VCaP (cell line): ENCODE results near the gene RGS14.
"Not testable (repeated sequence)": the region's sequence is repeated elsewhere in the genome, so short reads cannot be mapped to it uniquely, and the experiment has no call there.

Experiments used
- H3K27ac ChIP-seq: fragments of 450-650 bp; 2 replicates; pipeline ENCODE4 v1.5.1; 2017
- TF ChIP-seq, protein P1 (sequence below): fragments of 450-650 bp; conservative IDR thresholded peaks from 2 replicates; pipeline ENCODE4 v1.5.1; 2017; ENCODE audit warnings: mild to moderate bottlenecking, moderate library complexity

Gene RGS14

GRCh38 chr5:177404641-177405179 is 47.0 kb downstream of the RGS14 start:
- TF ChIP-seq, protein P1, sequence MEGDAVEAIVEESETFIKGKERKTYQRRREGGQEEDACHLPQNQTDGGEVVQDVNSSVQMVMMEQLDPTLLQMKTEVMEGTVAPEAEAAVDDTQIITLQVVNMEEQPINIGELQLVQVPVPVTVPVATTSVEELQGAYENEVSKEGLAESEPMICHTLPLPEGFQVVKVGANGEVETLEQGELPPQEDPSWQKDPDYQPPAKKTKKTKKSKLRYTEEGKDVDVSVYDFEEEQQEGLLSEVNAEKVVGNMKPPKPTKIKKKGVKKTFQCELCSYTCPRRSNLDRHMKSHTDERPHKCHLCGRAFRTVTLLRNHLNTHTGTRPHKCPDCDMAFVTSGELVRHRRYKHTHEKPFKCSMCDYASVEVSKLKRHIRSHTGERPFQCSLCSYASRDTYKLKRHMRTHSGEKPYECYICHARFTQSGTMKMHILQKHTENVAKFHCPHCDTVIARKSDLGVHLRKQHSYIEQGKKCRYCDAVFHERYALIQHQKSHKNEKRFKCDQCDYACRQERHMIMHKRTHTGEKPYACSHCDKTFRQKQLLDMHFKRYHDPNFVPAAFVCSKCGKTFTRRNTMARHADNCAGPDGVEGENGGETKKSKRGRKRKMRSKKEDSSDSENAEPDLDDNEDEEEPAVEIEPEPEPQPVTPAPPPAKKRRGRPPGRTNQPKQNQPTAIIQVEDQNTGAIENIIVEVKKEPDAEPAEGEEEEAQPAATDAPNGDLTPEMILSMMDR, result no peak
- H3K27ac ChIP-seq, result peak overlapping the region; percentile 99

- TF ChIP-seq, protein P1, result no peak
- peak overlapping the region; percentile 99 for H3K27ac ChIP-seq
These were observed 47.6 kb downstream of the RGS14 start for GRCh38 chr5:177405312-177405711.

DNA sequence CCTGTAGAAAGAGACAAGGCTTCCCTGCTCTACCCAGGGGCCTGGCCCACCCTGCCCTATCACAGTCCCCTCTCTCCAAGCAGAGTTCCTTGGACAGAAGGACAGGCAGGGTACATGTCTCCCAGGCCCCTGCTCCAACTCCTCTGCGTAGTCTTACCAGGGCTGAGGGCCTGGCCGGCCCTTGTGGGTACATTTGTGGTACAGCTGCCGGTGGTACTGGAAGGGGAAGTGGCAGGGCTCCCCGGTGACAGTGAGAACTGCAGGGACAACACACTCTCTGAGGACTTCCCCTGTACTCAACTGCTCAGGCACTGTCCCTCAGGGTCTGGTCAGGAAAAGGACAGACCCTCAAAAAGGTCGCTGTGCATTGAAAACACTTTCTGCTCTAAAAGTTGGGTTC is 48.1 kb downstream of the RGS14 start:
- H3K27ac ChIP-seq, result peak overlapping the region; percentile 99; the same call in 1 of the 2 replicates
- TF ChIP-seq, protein P1, result no peak

DNA sequence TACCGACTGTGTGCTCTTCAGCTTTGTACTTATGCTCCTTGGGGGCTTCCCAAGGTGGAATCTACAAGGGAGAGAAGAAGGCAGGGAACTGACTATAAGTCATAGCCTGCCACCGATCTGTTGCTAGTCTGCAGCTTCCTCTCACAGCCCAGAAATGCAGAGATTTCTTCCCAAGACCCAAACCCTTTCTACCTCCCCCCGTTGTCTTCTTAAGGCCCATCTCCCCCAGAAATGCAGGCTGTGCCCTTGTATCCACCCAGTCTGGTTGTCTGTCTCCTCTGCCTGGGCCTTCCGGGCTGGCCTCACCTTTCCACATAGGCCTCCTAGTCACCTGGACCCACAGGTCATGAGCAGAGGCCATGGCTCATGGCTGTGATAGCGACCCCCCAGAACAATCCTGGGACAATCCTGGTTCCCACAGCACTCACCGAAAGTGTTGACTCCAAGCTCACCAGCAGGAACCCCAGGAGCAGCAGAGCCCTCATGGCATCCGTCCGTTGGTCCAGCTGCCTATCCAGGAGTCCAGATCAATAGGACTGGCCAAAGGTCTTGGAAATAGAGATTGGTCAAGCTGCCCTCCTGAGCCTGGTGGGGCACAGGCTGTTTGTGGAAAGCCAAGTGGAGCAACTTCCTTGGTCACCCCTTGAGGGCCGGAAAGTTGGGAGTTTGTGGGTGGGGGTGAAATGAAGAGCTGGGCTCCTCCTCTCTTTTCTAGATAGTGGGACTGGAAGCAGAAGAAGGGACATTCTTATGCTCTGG is 51.5 kb downstream of the RGS14 start, which contains the start of gene F12:
F12 (minus strand) TSS at position 522 of the 759 bp plus-strand sequence; CDS start at position 485, 37 bp downstream.
- H3K27ac ChIP-seq, result no peak within 1 kb of the TSS
- TF ChIP-seq, protein P1, result no peak

DNA sequence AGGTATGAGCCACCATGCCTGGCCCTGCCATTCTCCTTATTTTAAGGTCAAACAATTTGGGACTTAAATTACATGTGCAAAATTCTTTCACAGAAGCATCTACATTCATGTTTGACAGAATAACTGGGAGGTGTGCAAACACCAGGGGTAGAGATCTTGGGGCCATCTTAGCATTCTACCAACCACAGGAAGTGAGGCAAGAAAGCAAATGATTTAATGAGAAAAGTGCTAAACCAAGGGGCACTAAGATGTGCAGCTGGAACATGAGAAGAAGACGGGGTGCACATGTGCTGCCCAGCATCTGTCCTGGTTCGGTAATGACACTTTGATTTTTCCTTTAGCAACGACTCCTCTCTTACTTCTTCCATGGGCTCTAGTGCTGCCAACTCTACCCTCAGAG is 52.9 kb downstream of the RGS14 start:
- H3K27ac ChIP-seq, result no peak overlapping the region
- TF ChIP-seq, protein P1, result no peak

DNA sequence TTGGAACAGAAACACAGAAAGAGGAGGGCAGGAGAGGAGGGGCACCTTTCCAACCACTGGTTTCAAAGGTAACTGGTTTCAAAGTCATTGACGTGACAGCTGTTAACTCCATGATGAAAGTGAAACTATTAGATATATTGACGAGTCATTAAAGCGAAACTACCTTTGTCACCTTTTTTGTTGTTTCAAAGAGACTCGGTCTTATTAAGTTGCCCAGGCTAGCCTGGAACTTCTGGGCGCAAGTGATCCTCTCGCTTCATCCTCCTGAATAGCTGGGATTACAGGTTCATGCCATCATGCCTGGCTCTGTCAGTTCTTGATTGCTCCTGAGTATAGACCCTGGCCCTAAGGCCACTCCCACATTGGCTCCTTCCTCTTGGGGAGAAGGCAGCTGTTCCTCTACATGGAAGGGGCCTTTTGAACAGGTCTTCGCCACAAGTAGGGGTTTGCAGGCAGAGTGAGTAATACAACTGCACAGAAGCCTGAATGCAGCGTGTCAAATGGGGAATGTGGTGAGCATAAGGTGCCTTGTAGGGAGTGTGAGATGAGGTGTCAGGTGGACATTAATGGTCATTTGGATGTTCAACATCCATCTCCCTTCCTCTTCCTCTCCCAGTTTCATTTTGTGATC is 55.0 kb downstream of the RGS14 start:
- no peak overlapping the region for H3K27ac ChIP-seq
- TF ChIP-seq, protein P1, result no peak

GRCh38 chr5:177414481-177414880 is 56.8 kb downstream of the RGS14 start:
- TF ChIP-seq, protein P1, result no peak
- H3K27ac ChIP-seq, result no peak overlapping the region

- not testable (repeated sequence) for H3K27ac ChIP-seq
These were observed 59.4 kb downstream of the RGS14 start for GRCh38 chr5:177417081-177417480.
